Right renal cortex interstitium (tissue), 3 donors: ENCODE data around the gene SLC35F2. TPM values are rescaled to one million over a fixed set of nuclear protein-coding genes. Genes with fewer than 3 reads are reported as not detected.

Experiments used
- DNase-seq, 3 donors: peaks; one replicate each; pipeline ENCODE4 v3.0.0-alpha.2; 2013; ENCODE audit warnings: low read depth in 3 of 3, low spot score in 2 of 3
- polyA plus RNA-seq, 3 donors: library from polyadenylated mRNA; unstranded; fragments of 120-200 nt; gene quantifications; one replicate each; pipeline ENCODE4 v1.2.1, GENCODE V29; 2013; ENCODE audit not compliant: insufficient read length in 3 of 3

SLC35F2 gene
- polyA plus RNA-seq, 3 donors: 16.1 to 19.2 (median 19.0) TPM

DNA sequence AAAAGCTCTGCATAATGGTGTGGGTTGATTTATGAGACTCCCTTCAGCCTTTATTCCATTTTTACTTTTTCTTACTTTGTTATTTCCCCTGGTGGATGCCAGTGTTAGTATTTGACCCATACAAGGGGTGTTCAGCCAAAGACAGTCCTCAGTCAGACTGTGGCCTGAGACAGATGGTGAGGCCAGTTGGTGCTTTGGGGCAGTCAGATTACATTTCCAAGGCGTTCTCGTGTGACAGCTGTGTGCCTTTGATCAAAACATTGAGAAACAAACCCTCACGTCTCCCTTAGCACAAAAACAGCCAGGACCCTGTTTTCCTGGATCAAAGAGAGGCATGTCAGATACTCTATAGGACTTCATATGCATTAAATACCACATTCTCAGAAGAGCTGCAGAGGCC lies 115.4 kb downstream of the SLC35F2 start:
- no peak for DNase-seq

DNA sequence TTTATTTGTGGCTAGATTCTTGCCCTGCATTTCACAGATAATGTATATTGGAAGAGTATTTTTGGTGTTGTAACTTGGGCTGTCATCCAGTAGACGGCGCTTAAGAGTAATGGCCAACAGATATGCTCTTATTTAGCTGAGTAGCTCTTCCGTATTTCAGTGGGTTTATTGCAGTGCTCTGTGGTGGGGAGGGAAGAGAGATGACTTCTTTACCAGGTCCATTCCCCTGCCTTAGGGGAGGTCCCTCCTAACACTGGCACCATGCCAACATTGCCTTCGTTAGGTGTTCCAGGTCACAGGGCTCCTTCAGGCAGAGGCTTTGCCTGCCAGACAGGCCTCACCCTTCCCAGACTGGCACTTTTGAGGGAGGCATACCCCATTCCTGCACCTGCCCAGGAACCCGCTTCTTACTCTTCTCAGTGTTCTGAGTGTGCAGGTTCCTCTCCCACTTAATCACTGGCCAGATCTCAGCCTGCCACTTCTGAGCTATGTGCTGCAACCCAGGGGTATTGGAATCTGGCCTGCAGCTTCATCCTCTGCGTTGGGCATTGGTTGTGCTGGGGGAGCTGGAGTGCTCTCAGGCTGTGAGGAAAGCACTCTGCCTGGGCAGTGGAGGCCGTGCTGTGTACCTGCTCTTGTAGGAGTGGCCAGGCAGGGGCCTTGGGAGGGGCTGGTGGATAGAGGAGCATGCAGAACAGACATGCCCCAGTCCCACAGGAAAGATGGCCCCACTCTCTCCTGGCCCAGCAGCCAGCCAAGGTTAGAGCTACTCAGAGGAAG lies 117.4 kb downstream of the SLC35F2 start:
- DNase-seq: no peak

Other genes with a start within 250 kb of the SLC35F2 start
- gene SLN, start 146.7 kb downstream of the SLC35F2 start, polyA plus RNA-seq: under 1 TPM; 0.18 to 0.37 (median 0.30) TPM
- gene RAB39A, start 69.7 kb upstream of the SLC35F2 start, polyA plus RNA-seq: under 1 TPM; 0.46 to 0.87 (median 0.72) TPM
- gene CUL5, start 150.1 kb upstream of the SLC35F2 start, polyA plus RNA-seq: 10 to 100 TPM; 38.4 to 53.0 (median 43.9) TPM